Sigmoid colon (tissue), 4 donors: ENCODE data around the gene KCNK2.

ENCODE experiments used
- POLR2A ChIP-seq, 2 donors: fragments of 450-650 bp; IDR thresholded peaks; one replicate each; pipeline ENCODE4 v1.6.1; 2016; ENCODE audit warnings: antibody characterized with exemption in 2 of 2, mild to moderate bottlenecking in 2 of 2, moderate library complexity in 2 of 2
- POLR2AphosphoS5 ChIP-seq, 4 donors: sonication (generic); formaldehyde crosslinking; IDR thresholded peaks; one replicate each; pipeline ENCODE4 v1.6.1; 2017; ENCODE audit warnings: antibody characterized with exemption in 4 of 4
- TF ChIP-seq, protein P1 (sequence below), 4 experiments: fragments of 450-650 bp in 3 of 4; fragments of 200-600 bp in 1 of 4; IDR thresholded peaks; one replicate each; pipeline ENCODE4 v1.5.1; 2016 to 2019; ENCODE audit warnings: antibody characterized with exemption in 4 of 4, mild to moderate bottlenecking in 3 of 4, moderate library complexity in 2 of 4

GRCh38 chr1:215055281-215055935 lies 27.1 kb upstream of the KCNK2 start:
- TF ChIP-seq, protein P1, sequence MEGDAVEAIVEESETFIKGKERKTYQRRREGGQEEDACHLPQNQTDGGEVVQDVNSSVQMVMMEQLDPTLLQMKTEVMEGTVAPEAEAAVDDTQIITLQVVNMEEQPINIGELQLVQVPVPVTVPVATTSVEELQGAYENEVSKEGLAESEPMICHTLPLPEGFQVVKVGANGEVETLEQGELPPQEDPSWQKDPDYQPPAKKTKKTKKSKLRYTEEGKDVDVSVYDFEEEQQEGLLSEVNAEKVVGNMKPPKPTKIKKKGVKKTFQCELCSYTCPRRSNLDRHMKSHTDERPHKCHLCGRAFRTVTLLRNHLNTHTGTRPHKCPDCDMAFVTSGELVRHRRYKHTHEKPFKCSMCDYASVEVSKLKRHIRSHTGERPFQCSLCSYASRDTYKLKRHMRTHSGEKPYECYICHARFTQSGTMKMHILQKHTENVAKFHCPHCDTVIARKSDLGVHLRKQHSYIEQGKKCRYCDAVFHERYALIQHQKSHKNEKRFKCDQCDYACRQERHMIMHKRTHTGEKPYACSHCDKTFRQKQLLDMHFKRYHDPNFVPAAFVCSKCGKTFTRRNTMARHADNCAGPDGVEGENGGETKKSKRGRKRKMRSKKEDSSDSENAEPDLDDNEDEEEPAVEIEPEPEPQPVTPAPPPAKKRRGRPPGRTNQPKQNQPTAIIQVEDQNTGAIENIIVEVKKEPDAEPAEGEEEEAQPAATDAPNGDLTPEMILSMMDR (IDR thresholded peaks at IDR 0.05), result no peak
- TF ChIP-seq POLR2A (IDR thresholded peaks at IDR 0.05) (no peak), POLR2AphosphoS5 (IDR thresholded peaks at IDR 0.05) (no peak)
